ENCODE results near the gene C2orf78.

C2orf78 gene

DNA sequence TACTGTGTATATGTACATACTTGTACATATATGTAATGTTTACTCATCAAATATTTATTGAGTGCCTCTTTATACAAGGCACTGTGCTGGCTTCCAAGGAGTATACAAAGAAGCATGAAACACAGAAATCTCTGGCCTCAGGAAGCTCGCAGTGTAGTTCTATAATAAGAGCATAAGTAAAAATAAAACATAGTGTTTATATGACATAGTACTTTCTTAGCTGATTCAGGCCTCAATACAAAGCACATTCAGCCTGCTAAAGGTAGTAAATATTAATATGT, 58.7 kb downstream of the C2orf78 start:
- TF ChIP-seq, protein P1, sequence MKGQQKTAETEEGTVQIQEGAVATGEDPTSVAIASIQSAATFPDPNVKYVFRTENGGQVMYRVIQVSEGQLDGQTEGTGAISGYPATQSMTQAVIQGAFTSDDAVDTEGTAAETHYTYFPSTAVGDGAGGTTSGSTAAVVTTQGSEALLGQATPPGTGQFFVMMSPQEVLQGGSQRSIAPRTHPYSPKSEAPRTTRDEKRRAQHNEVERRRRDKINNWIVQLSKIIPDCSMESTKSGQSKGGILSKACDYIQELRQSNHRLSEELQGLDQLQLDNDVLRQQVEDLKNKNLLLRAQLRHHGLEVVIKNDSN (IDR thresholded peaks at IDR 0.05), result no peak
- TF ChIP-seq, protein P2, sequence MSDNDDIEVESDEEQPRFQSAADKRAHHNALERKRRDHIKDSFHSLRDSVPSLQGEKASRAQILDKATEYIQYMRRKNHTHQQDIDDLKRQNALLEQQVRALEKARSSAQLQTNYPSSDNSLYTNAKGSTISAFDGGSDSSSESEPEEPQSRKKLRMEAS (IDR thresholded peaks at IDR 0.05), result no peak
- TF ChIP-seq TEAD4 (IDR thresholded peaks at IDR 0.05) (no peak), CEBPB (IDR thresholded peaks at IDR 0.05) (no peak), FOXM1 (IDR thresholded peaks at IDR 0.05; ENCODE audit: borderline replicate concordance, low read depth) (no peak), ZBTB7A (IDR thresholded peaks at IDR 0.05; ENCODE audit: low read depth) (no peak), YY1 (IDR thresholded peaks at IDR 0.05; ENCODE audit: low read depth) (no peak), EP300 (IDR thresholded peaks at IDR 0.05; ENCODE audit: borderline replicate concordance) (no peak), RAD21 (IDR thresholded peaks at IDR 0.05; ENCODE audit: low read depth) (no peak), TCF12 (IDR thresholded peaks at IDR 0.05; ENCODE audit: low read depth) (no peak), TAF1 (IDR thresholded peaks at IDR 0.05; ENCODE audit: low read depth) (no peak), CREB1 (IDR thresholded peaks at IDR 0.05; ENCODE audit: low read depth) (no peak), NFIC (IDR thresholded peaks at IDR 0.05) (no peak), EGR1 (IDR thresholded peaks at IDR 0.05) (no peak)
- TF ChIP-seq, protein P3, sequence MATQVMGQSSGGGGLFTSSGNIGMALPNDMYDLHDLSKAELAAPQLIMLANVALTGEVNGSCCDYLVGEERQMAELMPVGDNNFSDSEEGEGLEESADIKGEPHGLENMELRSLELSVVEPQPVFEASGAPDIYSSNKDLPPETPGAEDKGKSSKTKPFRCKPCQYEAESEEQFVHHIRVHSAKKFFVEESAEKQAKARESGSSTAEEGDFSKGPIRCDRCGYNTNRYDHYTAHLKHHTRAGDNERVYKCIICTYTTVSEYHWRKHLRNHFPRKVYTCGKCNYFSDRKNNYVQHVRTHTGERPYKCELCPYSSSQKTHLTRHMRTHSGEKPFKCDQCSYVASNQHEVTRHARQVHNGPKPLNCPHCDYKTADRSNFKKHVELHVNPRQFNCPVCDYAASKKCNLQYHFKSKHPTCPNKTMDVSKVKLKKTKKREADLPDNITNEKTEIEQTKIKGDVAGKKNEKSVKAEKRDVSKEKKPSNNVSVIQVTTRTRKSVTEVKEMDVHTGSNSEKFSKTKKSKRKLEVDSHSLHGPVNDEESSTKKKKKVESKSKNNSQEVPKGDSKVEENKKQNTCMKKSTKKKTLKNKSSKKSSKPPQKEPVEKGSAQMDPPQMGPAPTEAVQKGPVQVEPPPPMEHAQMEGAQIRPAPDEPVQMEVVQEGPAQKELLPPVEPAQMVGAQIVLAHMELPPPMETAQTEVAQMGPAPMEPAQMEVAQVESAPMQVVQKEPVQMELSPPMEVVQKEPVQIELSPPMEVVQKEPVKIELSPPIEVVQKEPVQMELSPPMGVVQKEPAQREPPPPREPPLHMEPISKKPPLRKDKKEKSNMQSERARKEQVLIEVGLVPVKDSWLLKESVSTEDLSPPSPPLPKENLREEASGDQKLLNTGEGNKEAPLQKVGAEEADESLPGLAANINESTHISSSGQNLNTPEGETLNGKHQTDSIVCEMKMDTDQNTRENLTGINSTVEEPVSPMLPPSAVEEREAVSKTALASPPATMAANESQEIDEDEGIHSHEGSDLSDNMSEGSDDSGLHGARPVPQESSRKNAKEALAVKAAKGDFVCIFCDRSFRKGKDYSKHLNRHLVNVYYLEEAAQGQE (IDR thresholded peaks at IDR 0.05; ENCODE audit: low read depth), result no peak

DNA sequence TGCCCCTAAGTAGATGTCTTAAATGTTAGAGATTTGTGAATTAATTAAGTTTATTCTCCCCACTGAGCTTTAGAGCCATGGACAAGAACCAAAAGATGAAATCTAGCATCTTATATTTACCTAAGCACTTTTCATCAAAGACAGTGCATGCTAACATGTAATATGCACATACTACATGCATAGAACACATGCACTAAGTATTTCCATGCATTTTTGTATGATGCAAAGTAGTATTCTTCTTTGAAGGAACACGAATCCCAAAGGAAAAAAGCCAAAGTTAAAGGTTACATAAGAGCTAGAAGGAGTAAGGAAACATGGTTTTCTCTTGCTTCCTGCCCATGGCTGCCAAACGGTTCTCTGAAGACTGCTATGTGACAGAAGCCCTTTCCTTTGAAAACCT, 60.1 kb downstream of the C2orf78 start:
- TF ChIP-seq TEAD4 (IDR thresholded peaks at IDR 0.05), result no peak
- TF ChIP-seq EP300 (IDR thresholded peaks at IDR 0.05; ENCODE audit: borderline replicate concordance), result no peak
- no peak for TF ChIP-seq YY1 (IDR thresholded peaks at IDR 0.05; ENCODE audit: low read depth)
- no peak for TF ChIP-seq RAD21 (IDR thresholded peaks at IDR 0.05; ENCODE audit: low read depth)
- TF ChIP-seq CEBPB (IDR thresholded peaks at IDR 0.05), result no peak
- no peak for TF ChIP-seq EGR1 (IDR thresholded peaks at IDR 0.05)
- TF ChIP-seq TCF12 (IDR thresholded peaks at IDR 0.05; ENCODE audit: low read depth), result no peak
- TF ChIP-seq FOXM1 (IDR thresholded peaks at IDR 0.05; ENCODE audit: borderline replicate concordance, low read depth), result no peak
- TF ChIP-seq, protein P1 (IDR thresholded peaks at IDR 0.05), result no peak
- no peak for TF ChIP-seq TAF1 (IDR thresholded peaks at IDR 0.05; ENCODE audit: low read depth)
- TF ChIP-seq, protein P3 (IDR thresholded peaks at IDR 0.05; ENCODE audit: low read depth), result no peak
- TF ChIP-seq, protein P2 (IDR thresholded peaks at IDR 0.05), result no peak
- TF ChIP-seq ZBTB7A (IDR thresholded peaks at IDR 0.05; ENCODE audit: low read depth), result no peak
- no peak for TF ChIP-seq CREB1 (IDR thresholded peaks at IDR 0.05; ENCODE audit: low read depth)
- TF ChIP-seq NFIC (IDR thresholded peaks at IDR 0.05), result no peak

DNA sequence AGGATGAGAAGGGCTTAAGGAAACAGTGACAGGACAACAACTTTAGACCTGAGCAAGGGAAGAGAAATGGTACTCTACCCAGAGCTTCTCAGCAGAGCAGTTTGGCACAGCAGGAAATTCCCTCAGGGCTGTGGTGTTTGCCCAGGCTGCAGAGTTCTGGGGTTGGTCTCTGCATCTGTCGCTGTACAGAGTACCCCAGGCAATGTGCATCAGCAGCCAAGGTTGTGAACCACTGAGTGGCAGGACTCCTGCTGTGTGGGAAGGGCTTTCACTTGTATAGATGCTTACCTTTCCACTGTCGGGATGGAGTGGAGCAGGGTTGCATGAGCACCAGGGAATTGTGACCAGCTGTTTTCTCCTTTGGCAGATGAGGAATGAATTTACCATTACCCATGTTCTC, 66.0 kb downstream of the C2orf78 start:
- TF ChIP-seq EP300 (IDR thresholded peaks at IDR 0.05; ENCODE audit: borderline replicate concordance), result no peak
- TF ChIP-seq EGR1 (IDR thresholded peaks at IDR 0.05), result no peak
- TF ChIP-seq TAF1 (IDR thresholded peaks at IDR 0.05; ENCODE audit: low read depth), result no peak
- no peak for TF ChIP-seq TCF12 (IDR thresholded peaks at IDR 0.05; ENCODE audit: low read depth)
- TF ChIP-seq NFIC (IDR thresholded peaks at IDR 0.05), result no peak
- TF ChIP-seq, protein P2 (IDR thresholded peaks at IDR 0.05), result no peak
- no peak for TF ChIP-seq CEBPB (IDR thresholded peaks at IDR 0.05)
- TF ChIP-seq, protein P1 (IDR thresholded peaks at IDR 0.05), result no peak
- TF ChIP-seq RAD21 (IDR thresholded peaks at IDR 0.05; ENCODE audit: low read depth), result no peak
- TF ChIP-seq FOXM1 (IDR thresholded peaks at IDR 0.05; ENCODE audit: borderline replicate concordance, low read depth), result no peak
- TF ChIP-seq, protein P3 (IDR thresholded peaks at IDR 0.05; ENCODE audit: low read depth), result no peak
- no peak for TF ChIP-seq YY1 (IDR thresholded peaks at IDR 0.05; ENCODE audit: low read depth)
- no peak for TF ChIP-seq ZBTB7A (IDR thresholded peaks at IDR 0.05; ENCODE audit: low read depth)
- no peak for TF ChIP-seq TEAD4 (IDR thresholded peaks at IDR 0.05)
- no peak for TF ChIP-seq CREB1 (IDR thresholded peaks at IDR 0.05; ENCODE audit: low read depth)
